HG02840 (cell line): Measurements from ENCODE around the gene YKT6.

ENCODE experiments used
- ATAC-seq: cut with Tn5 transposase; IDR thresholded peaks from one replicate; pipeline ENCODE4 v1.9.1; 2021; ENCODE audit warnings: mild to moderate bottlenecking, moderate library complexity, moderate number of reproducible peaks; ENCODE audit not compliant: unreplicated experiment, low FRiP score

The YKT6 gene

DNA sequence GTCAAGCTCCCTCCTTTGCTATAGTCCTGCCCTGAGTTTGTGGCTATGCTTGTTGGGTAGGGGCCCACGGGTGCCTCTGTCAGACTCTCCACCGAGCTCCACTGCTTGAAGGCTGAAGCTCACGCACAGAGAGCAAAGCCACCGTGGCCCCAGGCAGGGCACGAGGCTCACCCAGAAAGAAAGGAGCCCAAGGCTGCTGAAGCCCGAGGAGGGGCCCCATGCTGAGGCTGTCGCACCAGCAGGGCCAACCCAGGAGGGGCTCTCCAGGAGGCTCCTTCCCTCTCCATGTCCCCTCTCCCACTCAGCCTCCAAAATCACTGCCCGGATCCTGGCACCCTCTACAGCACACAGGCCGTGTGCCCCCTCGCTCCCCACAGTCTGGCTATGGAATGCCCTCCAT is 50.5 kb downstream of the YKT6 start:
- ATAC-seq = no peak

DNA sequence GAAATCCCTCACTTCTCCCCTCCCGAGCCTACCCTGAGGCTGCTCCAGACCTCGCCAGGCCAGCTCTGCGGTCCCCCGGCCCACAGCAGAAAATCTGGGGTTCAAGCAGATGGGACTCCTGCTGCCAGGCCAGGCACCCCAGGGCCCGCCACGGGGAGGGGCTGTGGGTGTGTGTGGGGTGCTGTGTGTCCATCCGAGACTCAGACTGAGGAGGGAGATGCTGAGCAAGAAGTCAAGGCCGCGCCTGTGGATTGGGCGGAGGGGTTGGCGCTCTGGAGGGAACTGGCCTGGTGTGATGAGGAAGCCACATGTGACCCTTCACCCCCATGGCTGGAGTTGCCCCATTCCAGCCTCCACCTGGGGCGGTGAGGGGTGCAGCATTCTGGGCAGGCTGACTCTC is 51.1 kb downstream of the YKT6 start:
- ATAC-seq = no peak

DNA sequence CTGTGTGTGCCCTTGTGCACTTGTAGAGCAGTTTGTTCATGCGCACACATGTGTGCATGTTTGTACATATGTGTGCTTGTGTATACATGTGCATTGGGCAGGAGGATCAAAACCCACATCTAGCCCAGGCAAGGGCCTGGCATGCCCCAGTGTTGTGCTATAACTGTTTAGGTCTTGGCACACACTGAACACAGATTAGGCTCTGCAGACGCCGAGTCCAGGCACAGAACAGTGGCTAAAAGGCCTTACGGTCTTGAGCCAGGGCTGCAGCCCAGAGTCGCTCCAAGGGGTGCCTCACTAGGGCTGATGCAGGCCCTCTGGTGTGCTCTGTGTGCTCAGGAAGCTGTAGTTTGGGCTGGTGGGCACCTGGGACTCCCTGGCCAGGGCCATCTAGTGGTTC is 55.7 kb downstream of the YKT6 start:
- ATAC-seq = no peak

DNA sequence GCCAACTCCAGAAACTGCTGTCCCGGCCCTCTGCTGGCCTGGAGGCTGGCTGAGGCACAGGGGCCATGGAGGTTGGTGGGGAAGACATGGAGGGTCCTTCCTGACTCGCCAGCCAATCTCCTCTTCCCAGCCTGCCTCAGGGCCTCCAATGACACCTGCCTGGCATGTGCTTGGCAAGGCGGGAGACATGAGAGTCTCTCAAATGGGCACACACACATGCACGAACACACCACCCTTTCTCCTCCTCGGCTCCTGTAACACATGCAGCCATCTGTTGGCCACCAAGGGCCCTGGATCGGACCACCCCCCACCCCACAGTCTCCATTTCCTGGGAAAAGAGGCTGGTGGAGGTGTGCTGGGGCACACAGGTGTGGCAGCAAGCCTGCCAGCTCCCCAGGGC is 56.4 kb downstream of the YKT6 start:
- ATAC-seq = no peak

DNA sequence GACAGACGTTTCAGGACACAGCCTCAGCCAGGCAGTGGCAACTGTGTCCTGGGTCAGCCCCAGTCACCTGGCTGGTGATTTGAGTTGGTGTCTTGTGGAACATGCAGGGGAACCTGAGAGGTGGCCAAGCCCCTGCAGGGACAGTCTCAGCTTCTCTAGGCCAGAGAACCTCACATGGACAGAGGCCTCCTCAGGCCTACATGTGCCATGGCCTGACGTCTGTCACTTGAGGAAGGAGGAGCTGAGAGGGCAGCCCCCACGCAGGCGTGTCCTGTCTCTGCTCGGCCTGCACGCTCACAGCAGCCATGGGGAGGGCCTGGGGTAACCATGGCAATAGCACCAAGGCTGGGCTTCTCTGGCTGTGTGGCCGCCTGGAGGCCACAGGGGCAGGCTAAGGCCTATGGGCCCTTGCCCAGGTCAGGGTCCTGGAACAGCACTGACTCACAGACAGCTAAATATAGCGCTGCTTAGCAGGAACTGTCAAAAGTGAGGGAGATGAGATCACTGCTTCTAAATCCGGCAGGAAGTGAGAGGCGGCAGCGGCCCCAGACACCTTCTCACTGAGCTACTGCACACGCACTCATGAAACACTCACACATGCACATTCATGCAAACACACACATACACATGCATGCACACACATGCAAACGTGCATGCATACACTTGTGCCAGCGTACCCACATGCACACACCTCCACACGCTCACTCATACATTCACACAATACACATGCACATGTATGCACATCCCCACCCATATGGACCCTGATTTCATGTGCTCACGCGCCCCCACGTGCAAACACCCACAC is 57.0 kb downstream of the YKT6 start:
- peak; percentile 83 for ATAC-seq

DNA sequence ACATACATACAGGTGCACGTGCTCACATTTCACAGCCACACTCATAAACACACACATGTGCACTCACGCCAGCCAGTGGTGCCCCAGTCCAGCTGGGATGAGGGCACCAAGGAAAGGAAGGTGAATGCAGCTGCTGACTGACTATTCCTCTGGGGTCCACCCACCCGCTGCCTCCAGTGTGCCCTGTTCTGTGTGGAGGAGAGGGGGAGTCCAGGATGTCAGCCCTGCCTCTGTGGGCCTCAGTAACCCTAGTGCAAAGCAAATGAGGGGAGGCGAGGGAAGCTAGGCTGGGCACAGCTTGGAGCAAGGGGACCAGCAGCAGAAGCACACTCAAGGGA is 57.6 kb downstream of the YKT6 start:
- ATAC-seq = no peak

DNA sequence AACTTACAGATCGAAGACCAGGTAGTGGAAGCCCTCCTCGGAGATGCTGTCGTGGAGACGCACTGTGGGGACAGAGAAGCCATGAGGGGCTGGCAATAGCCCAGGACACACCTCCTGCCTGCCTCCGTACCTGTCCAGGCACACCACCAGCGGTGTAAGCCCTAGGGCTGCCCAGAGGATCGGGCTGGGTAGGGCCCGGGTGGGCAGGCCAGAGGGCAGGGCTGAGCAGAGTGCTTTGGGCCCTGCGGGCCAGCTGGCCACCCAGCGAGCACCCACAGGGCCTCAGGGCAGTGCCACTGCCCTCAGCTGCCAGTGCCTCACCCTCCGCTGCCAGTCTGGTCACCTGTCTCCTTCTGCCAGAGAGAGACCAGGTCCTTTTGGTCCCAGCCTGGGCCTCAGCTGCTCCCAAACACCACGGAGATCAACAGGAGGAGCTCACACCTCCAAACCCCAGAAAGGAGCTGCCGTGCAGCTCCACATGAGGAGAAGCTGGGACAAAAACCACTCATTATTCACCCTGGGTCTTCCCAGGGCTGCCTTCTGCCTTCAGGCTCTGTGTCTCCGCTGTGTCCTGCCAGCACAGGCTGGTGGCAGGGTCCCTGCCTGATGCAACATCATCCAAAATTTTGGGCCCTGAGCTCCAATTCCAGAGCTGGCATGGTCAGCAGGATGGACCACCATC is 58.2 kb downstream of the YKT6 start:
- ATAC-seq = no peak

DNA sequence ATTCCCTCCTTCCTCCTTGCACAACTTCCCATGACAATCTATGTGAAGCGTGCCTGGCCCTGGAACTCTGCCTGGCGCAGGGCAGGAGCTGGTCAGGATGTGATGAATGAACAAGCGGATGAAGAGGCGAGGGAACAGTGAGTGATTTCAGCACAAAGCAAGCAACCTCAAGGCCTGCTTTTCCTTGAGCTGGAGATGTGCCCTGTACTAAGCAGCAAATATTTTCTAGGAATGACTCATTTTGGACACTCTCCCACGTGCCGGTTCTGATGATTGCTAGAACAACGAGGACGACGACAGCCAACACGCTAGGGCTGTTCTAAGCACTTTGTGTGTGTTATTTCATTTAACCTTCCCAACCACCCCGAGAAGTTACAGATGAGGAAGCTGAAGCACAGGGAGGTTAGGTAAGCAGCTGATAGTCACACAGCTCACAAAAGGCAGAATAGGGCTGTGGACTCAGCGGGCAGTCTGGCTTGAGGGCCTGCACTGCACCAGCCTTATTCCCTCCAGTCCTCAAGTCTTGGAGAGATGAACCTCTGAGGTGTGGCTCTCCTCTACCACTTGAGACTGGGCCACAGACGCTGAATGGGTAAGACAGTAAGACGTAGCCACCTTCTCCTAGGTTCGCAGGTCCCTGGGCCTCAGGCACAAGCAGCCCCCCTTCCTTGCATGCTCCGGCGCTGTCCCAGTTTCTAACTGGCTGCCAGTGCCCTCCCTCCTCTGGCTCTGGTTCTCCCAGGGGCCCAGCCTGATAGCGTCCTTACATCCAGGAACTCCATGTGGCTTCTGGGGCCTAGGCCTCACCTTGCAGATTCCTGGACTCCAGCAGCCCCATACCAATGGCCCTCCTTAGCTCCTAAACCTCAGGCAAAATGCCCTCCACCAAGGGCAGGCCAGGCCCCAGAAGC is 59.0 kb downstream of the YKT6 start:
- no peak for ATAC-seq

DNA sequence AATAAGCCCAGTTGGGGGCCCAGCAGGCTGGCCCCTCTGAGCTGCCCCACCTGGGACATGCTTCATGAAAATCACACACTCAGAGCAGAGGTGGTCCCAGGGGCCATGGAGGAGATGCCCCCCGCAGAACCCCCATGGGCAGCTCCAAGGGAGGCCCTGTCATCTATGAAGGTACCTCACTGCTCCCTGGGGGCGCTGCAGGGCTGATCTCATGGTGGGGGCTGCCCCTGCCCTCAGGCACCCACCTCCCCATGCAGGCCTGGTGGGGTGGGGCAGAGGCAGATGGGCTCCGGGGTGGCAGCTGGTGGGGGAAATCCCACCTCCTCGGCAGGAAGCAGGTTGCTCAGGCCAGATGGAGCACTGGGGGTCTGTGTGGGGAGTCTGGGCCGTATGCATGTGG is 60.5 kb downstream of the YKT6 start:
- ATAC-seq = no peak

DNA sequence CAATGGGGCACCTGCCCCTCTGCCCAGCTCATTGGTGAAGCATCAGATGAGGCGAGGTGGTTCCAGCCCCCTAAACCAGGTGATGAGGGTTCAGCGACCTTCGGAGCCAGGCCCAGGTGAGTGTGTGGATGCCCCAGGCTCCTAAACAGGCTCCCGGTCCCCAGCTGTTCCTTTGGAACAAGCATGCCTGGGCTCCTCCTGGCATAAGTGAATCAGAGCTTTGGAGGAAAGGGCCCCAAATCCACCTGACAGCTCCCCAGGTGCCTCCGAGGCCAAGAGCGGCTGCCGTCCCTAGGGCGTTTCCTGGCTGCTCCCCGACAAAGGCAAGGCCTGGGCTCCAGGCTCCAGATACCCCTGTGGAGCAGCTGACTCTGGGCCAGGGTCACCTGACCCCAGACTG is 61.3 kb downstream of the YKT6 start:
- ATAC-seq = no peak

DNA sequence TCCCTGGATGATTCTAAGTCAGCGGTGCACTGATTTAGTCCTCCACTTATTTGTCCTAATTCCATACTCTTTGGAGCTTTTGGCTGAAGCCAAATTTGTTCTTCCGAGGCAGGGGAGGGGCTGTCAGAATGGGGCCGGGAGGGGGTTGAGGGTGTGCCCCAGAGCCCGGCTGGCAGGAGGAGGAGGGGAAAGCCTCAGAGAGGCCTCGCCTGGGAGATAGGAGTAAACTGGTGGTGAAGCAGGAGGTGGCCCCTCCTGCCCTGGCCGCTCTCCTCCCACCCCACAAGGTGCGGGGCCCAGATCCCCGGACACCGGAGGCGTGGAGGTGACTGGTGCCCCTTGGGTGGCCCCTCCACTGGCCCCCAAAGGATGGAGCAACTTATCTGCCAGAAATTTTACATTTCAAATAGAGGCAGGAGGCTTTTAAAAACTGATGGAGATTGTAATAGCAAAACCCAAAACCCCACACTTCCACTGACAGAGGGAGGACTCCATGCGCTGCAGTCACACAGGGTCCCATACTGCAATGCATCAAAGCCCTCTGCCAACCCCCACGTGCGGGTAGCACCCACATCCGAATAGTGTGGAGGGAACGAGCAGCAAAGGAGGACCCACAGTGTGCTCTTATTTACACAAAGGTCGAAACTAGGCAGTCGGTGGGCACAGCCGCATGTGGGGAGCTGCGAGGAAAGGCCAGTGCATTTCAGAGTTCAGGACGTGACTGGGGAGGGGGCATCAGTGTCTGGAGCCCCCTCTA is 62.7 kb downstream of the YKT6 start:
- no peak for ATAC-seq
